ENCODE results near the gene CRABP2.
A peak's percentile ranks its signal among the peaks of the same experiment; 100 is the strongest.

The CRABP2 gene

DNA sequence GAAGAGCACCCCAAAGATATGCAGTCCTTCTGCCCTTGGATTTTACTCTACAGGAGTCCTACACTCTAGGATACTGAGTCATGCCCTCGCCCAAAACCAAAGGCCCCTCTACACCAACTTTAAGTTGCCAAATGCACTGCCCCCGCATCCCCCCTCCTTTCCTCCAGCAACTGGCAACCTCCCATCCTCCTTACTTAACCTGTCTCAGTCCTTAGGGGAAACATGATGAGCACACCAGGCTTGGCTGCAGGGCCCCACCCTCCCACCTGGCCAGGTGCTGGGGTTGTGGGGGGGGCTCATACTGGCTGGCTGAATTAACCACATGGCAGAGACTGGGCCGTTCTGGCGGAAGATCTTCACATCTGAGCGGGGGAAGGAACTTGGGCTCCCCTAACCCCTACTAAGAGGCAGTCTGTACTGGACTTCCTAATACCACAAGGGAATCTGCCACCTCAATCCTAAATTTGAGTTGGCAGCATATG lies 44.8 kb upstream of the CRABP2 start:
- H3K9ac ChIP-seq (ENCODE audit: low read depth, low read length), result peak overlapping the region; percentile 97
- H3K4me2 ChIP-seq (ENCODE audit: insufficient read depth, low read length), result peak overlapping the region; percentile 92
- ATAC-seq (ENCODE audit: insufficient read depth, low read depth) (0 out of 3 replicates have a peak, but pooled peaks have one; percentile 4), DNase-seq (peak; percentile 50)
- H3K4me3 ChIP-seq (ENCODE audit: low read depth in 1 of 2, low read length in 2 of 2), result peak overlapping the region; percentile 89 to 90
- TF ChIP-seq, protein P1, sequence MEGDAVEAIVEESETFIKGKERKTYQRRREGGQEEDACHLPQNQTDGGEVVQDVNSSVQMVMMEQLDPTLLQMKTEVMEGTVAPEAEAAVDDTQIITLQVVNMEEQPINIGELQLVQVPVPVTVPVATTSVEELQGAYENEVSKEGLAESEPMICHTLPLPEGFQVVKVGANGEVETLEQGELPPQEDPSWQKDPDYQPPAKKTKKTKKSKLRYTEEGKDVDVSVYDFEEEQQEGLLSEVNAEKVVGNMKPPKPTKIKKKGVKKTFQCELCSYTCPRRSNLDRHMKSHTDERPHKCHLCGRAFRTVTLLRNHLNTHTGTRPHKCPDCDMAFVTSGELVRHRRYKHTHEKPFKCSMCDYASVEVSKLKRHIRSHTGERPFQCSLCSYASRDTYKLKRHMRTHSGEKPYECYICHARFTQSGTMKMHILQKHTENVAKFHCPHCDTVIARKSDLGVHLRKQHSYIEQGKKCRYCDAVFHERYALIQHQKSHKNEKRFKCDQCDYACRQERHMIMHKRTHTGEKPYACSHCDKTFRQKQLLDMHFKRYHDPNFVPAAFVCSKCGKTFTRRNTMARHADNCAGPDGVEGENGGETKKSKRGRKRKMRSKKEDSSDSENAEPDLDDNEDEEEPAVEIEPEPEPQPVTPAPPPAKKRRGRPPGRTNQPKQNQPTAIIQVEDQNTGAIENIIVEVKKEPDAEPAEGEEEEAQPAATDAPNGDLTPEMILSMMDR (IDR thresholded peaks at IDR 0.05; ENCODE audit: borderline replicate concordance, extremely low read depth, low read length, poor library complexity, severe bottlenecking), result no peak
- no peaks in the 10 kb centered on the region for H3K27me3 ChIP-seq (ENCODE audit: insufficient read depth, low read length, poor library complexity)
- H4K20me1 ChIP-seq (ENCODE audit: insufficient read depth, low read length), result peaks cover 49% of the 10 kb centered on the region
- 0 out of 2 replicates have a peak overlapping the region, but pooled peaks have one; percentile 22 for H2AFZ ChIP-seq (ENCODE audit: low read depth, low read length)
- H3K9me3 ChIP-seq (ENCODE audit: insufficient read depth, low read length, severe bottlenecking), result no peaks in the 10 kb centered on the region
- H3K27ac ChIP-seq (ENCODE audit: low read length), result peak overlapping the region; percentile 93
- peaks cover 88% of the 10 kb centered on the region for H3K79me2 ChIP-seq (ENCODE audit: insufficient read depth, low read length)
- H3K36me3 ChIP-seq (ENCODE audit: insufficient read depth, low read length), result peaks cover 41% of the 10 kb centered on the region
- peaks cover 63% of the 10 kb centered on the region for H3K4me1 ChIP-seq (ENCODE audit: insufficient read depth, low read length)

DNA sequence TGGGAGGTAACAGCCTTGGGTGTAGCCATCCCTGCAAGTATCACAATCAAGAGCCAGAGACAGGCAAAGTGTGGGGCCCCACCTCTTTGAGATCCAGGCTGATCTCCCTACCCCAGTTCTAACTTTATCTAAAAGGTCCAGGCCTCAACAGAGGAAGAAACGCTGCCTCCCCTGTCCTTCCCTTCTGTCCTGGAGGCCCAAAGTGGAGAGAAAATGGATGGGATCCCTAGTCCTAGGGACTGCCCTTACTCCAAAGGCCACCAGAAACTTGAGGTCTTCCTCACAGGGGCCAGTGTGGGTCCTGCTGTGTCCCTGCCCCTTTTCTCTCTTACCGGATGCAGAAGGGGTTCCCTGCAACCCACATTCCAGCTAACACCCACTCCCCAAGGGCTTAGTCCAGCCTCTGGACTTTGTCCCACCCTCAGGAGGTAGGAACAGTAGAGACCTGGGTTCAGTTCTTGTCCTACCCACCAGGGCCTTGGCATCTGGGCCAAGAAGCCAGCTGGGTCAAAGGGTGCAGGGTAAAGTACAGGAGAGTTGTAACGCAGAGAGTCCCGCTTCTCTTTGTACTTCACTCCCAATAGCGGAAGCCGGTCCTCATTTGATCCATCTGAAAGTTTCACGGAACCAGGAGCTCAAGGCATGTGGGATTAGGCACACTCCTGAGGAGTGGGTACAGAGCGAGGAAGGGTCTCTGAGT lies 44.2 kb upstream of the CRABP2 start:
- peaks cover 90% of the 10 kb centered on the region for H3K79me2 ChIP-seq (ENCODE audit: insufficient read depth, low read length)
- DNase-seq (no peak), ATAC-seq (ENCODE audit: insufficient read depth, low read depth) (no peak)
- peaks cover 70% of the 10 kb centered on the region for H3K4me1 ChIP-seq (ENCODE audit: insufficient read depth, low read length)
- H3K9ac ChIP-seq (ENCODE audit: low read depth, low read length), result peak overlapping the region; percentile 97
- H3K4me3 ChIP-seq (ENCODE audit: low read depth in 1 of 2, low read length in 2 of 2), result peak overlapping the region; percentile 89 to 90; a peak in 3 of 4 replicates
- H3K27ac ChIP-seq (ENCODE audit: low read length), result peak overlapping the region; percentile 93
- no peaks in the 10 kb centered on the region for H3K9me3 ChIP-seq (ENCODE audit: insufficient read depth, low read length, severe bottlenecking)
- peaks cover 47% of the 10 kb centered on the region for H3K36me3 ChIP-seq (ENCODE audit: insufficient read depth, low read length)
- H3K4me2 ChIP-seq (ENCODE audit: insufficient read depth, low read length), result peak overlapping the region; percentile 92
- H3K27me3 ChIP-seq (ENCODE audit: insufficient read depth, low read length, poor library complexity), result no peaks in the 10 kb centered on the region
- peaks cover 56% of the 10 kb centered on the region for H4K20me1 ChIP-seq (ENCODE audit: insufficient read depth, low read length)
- no peak overlapping the region for H2AFZ ChIP-seq (ENCODE audit: low read depth, low read length)
- TF ChIP-seq, protein P1 (IDR thresholded peaks at IDR 0.05; ENCODE audit: borderline replicate concordance, extremely low read depth, low read length, poor library complexity, severe bottlenecking), result no peak
- no peak for TF ChIP-seq EZH2 (IDR thresholded peaks at IDR 0.05; ENCODE audit: borderline replicate concordance, low read depth, low read length, severe bottlenecking)

DNA sequence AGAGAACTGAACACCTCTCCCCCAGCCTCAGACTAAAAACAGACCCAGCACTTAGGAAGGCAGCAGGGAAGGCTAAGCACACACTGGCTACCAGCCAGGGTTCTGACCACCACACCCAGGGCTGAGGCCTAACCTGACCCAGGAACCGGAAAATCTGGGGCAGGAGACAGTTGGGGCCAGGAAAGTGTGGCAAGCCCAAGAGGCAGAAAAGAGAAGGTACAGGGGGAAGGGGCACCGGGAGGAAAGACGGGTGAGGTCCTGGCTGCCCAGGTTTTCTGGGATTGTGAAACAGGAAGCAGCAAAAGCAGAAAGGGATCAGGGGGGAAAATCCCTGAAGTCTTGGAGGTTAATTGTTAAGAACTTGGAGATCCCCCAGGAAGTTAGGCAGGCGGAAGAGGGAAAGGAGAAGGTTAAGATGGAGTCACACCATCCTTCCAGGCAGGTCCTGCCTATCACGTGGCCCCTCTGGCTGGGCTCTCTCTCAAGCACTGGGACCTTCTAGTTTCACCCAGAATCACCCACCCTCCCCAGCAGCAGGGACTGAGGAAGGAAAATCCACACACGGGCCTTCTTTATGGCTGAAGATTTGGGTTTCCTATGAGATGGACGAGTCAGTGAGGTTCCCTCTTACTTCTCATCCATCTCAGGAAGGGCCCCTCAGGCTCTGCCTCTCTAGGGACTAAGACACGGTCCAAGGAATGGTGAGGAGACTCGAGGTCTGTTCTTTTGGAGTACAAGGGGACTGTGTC lies 43.5 kb upstream of the CRABP2 start:
- TF ChIP-seq EZH2 (IDR thresholded peaks at IDR 0.05; ENCODE audit: borderline replicate concordance, low read depth, low read length, severe bottlenecking), result no peak
- TF ChIP-seq, protein P1 (IDR thresholded peaks at IDR 0.05; ENCODE audit: borderline replicate concordance, extremely low read depth, low read length, poor library complexity, severe bottlenecking), result no peak
- Histone ChIP-seq H3K79me2 (ENCODE audit: insufficient read depth, low read length) (peaks cover 92% of the 10 kb centered on the region), H3K36me3 (ENCODE audit: insufficient read depth, low read length) (peaks cover 53% of the 10 kb centered on the region), H3K27ac (ENCODE audit: low read length) (peak overlapping the region; percentile 93), H3K9ac (ENCODE audit: low read depth, low read length) (peak overlapping the region; percentile 97), H3K27me3 (ENCODE audit: insufficient read depth, low read length, poor library complexity) (no peaks in the 10 kb centered on the region), H2AFZ (ENCODE audit: low read depth, low read length) (no peak overlapping the region), H3K4me3 (ENCODE audit: low read depth in 1 of 2, low read length in 2 of 2) (peak overlapping the region in 1 of 2 experiments; percentile 89; a peak in 3 of 4 replicates), H3K9me3 (ENCODE audit: insufficient read depth, low read length, severe bottlenecking) (no peaks in the 10 kb centered on the region), H4K20me1 (ENCODE audit: insufficient read depth, low read length) (peaks cover 56% of the 10 kb centered on the region), H3K4me1 (ENCODE audit: insufficient read depth, low read length) (peaks cover 70% of the 10 kb centered on the region), H3K4me2 (ENCODE audit: insufficient read depth, low read length) (peak overlapping the region; percentile 92)
- DNase-seq (no peak), ATAC-seq (ENCODE audit: insufficient read depth, low read depth) (no peak)
